GM18873 (cell line): Measurements from ENCODE around the gene HMCN1.
"Not testable (repeated sequence)": the region's sequence is repeated elsewhere in the genome, so short reads cannot be mapped to it uniquely, and the experiment has no call there.

Experiments used
- ATAC-seq: cut with Tn5 transposase; IDR thresholded peaks from one replicate; pipeline ENCODE4 v1.9.1; 2021; ENCODE audit warnings: mild to moderate bottlenecking, moderate library complexity, moderate number of reproducible peaks; ENCODE audit not compliant: unreplicated experiment, low FRiP score

HMCN1 gene

DNA sequence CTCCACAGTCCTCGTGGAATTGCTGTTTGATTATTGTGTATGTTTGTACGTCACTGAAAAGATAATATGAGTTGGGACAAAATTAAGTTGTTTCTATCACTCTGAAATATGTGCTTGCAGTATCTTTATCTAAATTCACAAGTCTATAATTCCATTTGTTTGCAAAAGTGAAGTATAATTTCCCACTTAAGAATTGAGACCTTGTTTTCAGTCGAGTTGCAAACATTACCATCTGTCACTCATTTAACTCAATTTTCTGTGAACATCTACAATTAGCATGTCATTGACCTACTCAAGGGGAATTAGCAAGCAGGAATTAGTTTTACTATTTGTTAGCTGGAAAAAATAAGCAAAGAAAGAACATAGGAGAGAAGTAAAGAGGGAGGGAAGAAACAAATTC is 445.0 kb downstream of the HMCN1 start:
- ATAC-seq = no peak

DNA sequence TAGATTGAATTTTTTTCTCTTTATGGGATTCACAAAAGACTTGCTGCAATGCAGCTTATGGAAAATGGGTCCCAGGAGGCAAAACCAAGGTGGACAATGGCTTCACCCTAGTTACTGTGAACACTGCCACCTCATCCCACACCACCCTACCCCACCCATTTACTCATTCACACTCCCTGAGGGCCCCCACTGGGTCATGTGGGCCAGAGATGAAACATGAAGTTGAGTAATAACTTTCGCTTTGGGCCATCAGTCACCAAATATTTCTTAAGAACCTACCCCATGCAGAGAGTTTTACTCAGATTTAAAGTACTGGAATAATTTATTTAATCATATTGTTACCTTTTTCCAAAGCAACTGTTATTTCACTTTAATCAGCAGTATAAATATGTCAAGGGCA is 449.0 kb downstream of the HMCN1 start:
- peak; percentile 46 for ATAC-seq

DNA sequence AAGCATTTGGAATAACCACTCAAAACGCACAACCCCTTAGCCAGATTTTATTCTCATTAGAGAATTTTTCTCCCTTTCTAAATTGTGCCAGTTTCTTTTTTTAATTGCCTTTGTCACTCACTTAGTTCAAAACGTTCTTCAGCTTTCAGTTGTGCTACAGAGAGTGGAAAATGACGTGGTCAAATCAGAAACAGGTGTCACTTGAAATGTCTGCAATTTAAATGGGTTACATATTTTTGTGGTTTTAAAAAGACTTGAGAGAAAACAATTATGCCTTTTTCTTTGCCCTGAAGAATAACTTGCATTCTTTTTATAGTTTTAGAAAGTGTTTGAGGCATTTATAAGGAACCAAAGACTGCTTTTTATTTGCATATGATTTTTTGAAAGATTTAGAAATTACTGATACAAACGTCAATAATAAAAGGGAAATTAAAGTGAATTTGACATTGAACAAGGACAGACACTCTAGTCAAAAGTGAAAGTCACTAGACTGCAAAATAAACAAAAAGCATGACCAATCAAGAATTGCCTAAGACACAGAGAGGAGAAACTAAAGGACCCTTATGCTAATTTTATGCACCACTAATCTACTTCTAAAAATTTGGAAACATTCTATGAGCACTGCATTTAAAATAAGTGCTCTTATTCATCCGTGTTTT is 449.9 kb downstream of the HMCN1 start:
- peak; percentile 71 for ATAC-seq

DNA sequence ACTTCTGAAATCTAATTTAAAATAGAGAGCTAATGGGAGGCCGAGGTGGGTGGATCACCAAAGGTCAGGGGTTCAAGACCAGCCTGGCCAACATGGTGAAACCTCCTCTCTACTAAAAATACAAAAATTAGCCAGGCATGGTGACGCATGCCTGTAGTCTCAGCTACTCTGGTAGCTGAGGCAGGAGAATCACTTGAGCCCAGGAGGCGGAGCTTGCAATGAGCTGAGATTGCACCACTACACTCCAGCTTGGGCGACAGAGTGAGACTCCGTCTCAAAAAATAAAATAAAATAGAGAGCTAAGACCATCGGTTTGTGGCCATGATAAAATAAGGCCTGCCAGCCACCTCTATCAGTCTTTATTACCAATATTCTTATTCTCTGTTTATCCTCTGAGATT is 452.1 kb downstream of the HMCN1 start:
- ATAC-seq = not testable (repeated sequence)

DNA sequence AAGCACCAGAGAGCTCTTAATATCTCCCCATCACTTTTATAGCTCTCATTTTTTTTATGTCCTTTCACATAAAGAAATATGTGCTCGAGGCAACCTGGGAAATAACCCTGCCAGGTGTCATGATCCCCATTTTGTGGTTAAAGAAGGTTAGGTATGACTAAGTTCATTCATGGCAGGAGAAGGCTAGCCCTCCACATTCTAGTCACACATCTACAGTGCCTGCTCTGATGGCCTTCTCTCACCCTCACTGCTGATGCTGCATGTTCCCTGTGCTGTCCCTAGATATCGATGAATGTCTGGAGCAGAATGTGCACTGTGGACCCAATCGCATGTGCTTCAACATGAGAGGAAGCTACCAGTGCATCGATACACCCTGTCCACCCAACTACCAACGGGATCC is 453.4 kb downstream of the HMCN1 start:
- ATAC-seq = no peak

DNA sequence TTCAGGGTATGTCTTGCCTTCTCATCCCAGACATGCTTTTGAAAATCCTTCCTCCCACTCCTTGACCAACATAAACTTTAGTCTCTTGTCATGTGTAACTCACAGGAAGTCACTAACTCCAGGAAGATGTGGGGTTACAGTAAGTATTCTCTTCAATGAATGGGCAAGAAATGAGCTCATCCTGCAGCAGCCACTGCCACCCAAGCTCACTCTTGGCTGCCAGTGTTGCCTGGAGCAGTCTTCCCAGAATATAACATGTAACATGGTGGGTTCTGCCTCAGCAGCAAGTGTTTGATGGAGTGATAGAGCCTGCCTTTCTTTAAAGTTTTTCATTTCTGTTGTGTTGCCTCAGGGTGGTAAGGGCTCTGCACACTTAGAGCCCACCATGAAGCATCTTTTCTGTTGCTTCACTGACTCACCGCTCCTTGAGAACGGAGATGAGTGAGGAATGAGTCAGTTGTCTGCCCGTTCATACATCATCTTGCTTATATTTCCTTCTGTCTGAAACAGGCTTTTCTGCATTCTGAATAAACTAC is 453.9 kb downstream of the HMCN1 start:
- no peak for ATAC-seq

- no peak for ATAC-seq
These were observed 454.5 kb downstream of the HMCN1 start for GRCh38 chr1:186188736-186189135.

DNA sequence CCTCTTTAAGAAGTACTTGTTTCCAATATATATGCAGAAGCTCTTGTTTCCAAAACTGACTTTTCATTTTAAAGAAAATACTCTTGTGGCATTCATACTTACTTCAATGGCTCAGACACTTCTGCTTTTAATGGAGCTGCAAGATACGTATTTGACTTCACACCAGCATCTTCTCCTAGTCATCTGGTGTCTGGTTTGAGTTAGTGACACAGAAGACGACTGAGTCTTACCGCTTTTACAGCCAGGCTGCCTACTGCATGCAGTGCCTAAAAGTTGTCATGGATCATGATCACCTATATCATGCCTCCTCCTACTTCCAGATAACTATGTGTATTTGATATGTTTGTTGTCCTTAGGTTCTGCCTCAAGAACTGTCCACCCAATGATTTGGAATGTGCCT is 455.0 kb downstream of the HMCN1 start:
- no peak for ATAC-seq

- no peak for ATAC-seq
These were observed 457.3 kb downstream of the HMCN1 start for GRCh38 chr1:186191511-186191910.

- ATAC-seq = no peak
These were observed 459.0 kb downstream of the HMCN1 start for GRCh38 chr1:186193224-186193623.

GRCh38 chr1:186194107-186194756 is 460.0 kb downstream of the HMCN1 start:
- peak; percentile 89 for ATAC-seq

GRCh38 chr1:186195377-186195931 is 461.3 kb downstream of the HMCN1 start:
- ATAC-seq = no peak

DNA sequence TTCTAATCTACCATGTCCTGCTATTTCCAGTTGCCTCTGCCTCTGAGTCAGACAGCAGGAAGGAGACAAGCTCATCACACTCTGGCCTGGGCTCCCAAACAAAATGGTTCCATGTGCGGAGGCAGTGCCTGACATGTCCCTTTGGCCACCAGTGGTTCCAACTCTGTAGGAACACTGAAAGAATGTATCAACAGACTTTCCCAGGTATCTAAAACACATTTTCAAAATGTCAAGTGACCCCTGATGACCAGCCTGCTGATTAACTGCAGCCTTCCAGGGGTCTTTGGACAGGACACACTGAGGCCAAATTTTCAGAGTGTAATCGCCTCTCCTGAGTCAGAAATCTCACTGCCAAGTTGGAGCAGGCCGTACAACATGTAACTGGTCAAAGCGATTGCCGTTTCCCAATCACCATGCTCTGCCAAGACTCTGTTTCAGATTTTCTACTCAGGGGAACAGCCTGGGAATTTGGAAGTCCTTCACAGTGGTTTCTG is 468.1 kb downstream of the HMCN1 start:
- ATAC-seq = no peak

GRCh38 chr1:186202776-186203175 is 468.6 kb downstream of the HMCN1 start:
- ATAC-seq = no peak

DNA sequence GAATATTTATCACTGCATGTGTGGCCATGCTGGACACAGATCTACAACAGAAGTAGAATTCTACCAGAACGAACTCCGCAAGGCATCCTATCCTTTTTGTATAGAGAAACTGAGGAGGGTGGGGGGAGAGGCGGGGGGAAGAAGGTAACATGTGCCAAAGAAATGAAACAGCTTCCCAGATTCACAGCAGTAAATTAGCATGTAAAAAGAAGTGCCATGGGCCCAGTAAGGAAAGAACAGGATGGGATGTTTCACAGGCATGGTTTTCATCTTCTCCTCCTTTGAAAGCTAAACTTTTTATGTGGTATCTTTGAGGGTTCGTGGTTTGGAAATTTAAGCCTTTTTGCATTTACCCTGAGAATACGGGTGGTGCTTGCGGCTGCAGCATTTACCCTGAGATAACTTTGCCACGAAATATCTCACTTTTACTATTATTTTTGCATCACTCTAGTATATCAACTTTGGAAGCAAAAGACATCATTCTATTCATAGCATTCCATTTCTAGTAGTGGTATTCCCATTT is 471.9 kb downstream of the HMCN1 start:
- no peak for ATAC-seq

GRCh38 chr1:186207391-186208085 is 473.3 kb downstream of the HMCN1 start:
- ATAC-seq = no peak

DNA sequence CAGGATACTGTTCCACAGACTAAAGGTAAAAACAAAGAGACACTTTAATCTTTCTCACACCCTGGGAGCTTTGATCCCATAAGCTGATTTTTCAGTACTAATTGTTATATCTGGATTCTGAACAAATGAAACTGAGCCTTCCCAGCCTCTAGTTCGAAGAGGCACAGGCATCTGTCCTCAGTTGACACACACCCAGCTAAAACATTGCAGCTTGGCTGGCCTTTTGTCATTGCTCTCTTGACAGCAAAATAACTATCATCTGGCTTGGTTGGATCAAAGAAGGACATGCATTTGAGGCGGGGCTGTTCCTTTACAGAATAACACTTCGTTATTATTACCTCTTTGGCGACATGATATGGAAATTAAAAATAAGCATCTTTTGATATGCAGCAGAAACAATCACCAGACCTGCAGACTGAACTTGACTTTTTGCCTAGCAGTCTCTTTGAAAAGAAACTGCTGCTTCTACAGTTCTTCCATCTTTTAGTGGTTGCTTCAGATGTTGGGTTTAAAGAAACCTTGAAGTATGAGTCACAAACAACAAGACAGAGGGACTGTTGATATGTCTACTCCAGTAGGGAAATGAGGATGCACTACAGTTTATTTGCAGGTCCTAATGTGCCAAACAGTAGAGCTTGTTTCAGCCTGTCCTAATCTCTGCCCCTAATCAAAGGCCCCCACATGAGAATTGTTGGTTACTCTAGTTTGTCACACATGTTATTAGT is 474.4 kb downstream of the HMCN1 start:
- no peak for ATAC-seq

GRCh38 chr1:186210258-186210657 is 476.1 kb downstream of the HMCN1 start:
- ATAC-seq = no peak

- ATAC-seq = not testable (repeated sequence)
These were observed 477.4 kb downstream of the HMCN1 start for GRCh38 chr1:186211583-186211982.

DNA sequence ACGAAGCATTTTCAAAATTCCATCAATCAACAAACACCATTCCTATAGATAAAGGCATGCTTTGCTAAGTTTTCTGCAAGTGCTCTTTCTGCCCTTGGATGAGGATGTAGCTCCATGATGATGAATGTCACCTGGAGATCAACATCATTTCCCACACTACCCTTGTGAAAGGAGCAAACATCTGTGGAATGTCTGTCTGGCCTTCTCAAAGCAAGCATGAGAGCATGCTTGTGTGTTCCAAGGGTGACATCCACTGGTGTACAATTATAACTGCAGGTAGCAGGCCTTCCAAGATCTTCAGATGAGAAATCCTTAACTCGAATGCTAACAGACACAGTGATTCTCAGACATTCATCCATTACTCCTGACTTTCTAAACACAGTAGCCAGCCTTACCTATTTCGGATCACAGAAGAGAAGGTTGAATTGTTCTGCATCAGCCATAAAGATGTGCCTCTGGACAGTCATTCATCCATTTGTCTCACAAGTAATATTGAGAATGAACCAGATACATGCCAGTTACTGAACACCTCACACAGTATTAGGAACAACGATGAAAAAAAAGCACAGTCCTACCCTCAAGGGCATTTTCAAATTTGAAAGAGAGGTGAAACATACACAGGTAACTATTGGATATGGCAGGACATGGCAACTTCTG is 478.5 kb downstream of the HMCN1 start:
- peak; percentile 77 for ATAC-seq
